H1 (cell line): ENCODE results near the gene NHS. TPM values are rescaled to one million over a fixed set of nuclear protein-coding genes. Genes with fewer than 3 reads are reported as not detected.

ENCODE experiments used
- CTCF ChIA-PET: fragments of 300-600 bp; sonication (Branson Sonifier 250); formaldehyde crosslinking; loops from one replicate; lab custom pipeline; 2021; ENCODE audit not compliant: partially characterized antibody; lab: Charles Lee
- POLR2A ChIA-PET: fragments of 300-600 bp; sonication (Branson Sonifier 250); formaldehyde crosslinking; loops from one replicate; lab custom pipeline; 2021; ENCODE audit warnings: inconsistent platforms; ENCODE audit not compliant: partially characterized antibody; lab: Charles Lee
- DNase-seq, 2 experiments: peaks; one replicate each; pipeline versions ENCODE4 v3.0.0 to v3.0.0-alpha.2; 2010 to 2022; ENCODE audit warnings: low spot score in 2 of 2, low read depth in 1 of 2, mixed read lengths in 1 of 2
- FAIRE-seq: peaks from 2 replicates; lab custom pipeline; 2011; peaks lifted over from hg19 to GRCh38; lab: Jason Lieb, UNC
- H2AFZ ChIP-seq: 2 replicates; pipeline ENCODE4 v1.8.1; 2012; ENCODE audit warnings: low read length, inconsistent platforms
- H2AK5ac ChIP-seq: 2 replicates; pipeline ENCODE4 v1.6.1; 2013; ENCODE audit warnings: low read depth, low read length
- H2BK120ac ChIP-seq: replicated peaks from 2 replicates; pipeline ENCODE3; 2013; ENCODE audit warnings: low read depth, low read length, inconsistent platforms
- H2BK12ac ChIP-seq: 2 replicates; pipeline ENCODE4 v1.6.1; 2013; ENCODE audit warnings: low read depth, low read length
- H2BK15ac ChIP-seq: 2 replicates; pipeline ENCODE4 v1.6.1; 2013; ENCODE audit warnings: low read length
- H2BK20ac ChIP-seq: 2 replicates; pipeline ENCODE4 v1.6.1; 2013; ENCODE audit warnings: low read length
- H2BK5ac ChIP-seq: 2 replicates; pipeline ENCODE4 v1.6.1; 2013; ENCODE audit warnings: low read depth, low read length
- H3K14ac ChIP-seq: 2 replicates; pipeline ENCODE4 v1.6.1; 2013; ENCODE audit warnings: inconsistent platforms; ENCODE audit not compliant: insufficient read length
- H3K18ac ChIP-seq: 2 replicates; pipeline ENCODE4 v1.6.1; 2013; ENCODE audit warnings: low read length; ENCODE audit errors: extremely low read depth
- H3K23ac ChIP-seq: 2 replicates; pipeline ENCODE4 v1.6.1; 2013; ENCODE audit warnings: inconsistent platforms; ENCODE audit not compliant: insufficient read length
- H3K23me2 ChIP-seq: 2 replicates; pipeline ENCODE4 v1.6.1; 2013; ENCODE audit warnings: low read depth, low read length
- H3K27ac ChIP-seq: 2 replicates; pipeline ENCODE4 v1.6.1; 2011; ENCODE audit warnings: low read depth, low read length, inconsistent platforms
- H3K27me3 ChIP-seq, 4 experiments: replicated peaks in 1 of 4; 1 replicate in 1 of 4; 2 replicates in 3 of 4; pipeline versions ENCODE4 v1.6.1 to v1.8.1; 2011 to 2013; ENCODE audit warnings: low read length in 3 of 4, mild to moderate bottlenecking in 3 of 4, inconsistent platforms in 2 of 4, mixed read lengths in 2 of 4, moderate library complexity in 1 of 4; ENCODE audit not compliant: control insufficient read depth in 3 of 4, insufficient read depth in 3 of 4; ENCODE audit errors: extremely low read depth in 1 of 4
- H3K36me3 ChIP-seq, 4 experiments: 2 replicates each; pipeline versions ENCODE4 v1.6.1 to v1.8.1; 2011 to 2013; ENCODE audit warnings: mild to moderate bottlenecking in 4 of 4, low read length in 3 of 4, moderate library complexity in 2 of 4, control low read depth in 1 of 4, inconsistent platforms in 1 of 4; ENCODE audit not compliant: insufficient read depth in 4 of 4, control insufficient read depth in 2 of 4
- H3K4ac ChIP-seq: replicated peaks from 2 replicates; pipeline ENCODE3; 2013; ENCODE audit warnings: low read length, low read depth, mixed read lengths, inconsistent platforms; ENCODE audit not compliant: insufficient read length
- H3K4me1 ChIP-seq, 4 experiments: replicated peaks in 1 of 4; 1 replicate in 1 of 4; 2 replicates in 3 of 4; pipeline versions ENCODE4 v1.6.1 to v1.8.1; 2011 to 2013; ENCODE audit warnings: low read length in 3 of 4, inconsistent platforms in 2 of 4, mixed read lengths in 1 of 4; ENCODE audit not compliant: insufficient read depth in 4 of 4, control insufficient read depth in 3 of 4
- H3K4me2 ChIP-seq, 2 experiments: 2 replicates each; pipeline versions ENCODE4 v1.6.1 to v1.8.1; 2011 to 2013; ENCODE audit warnings: low read depth in 2 of 2, low read length in 2 of 2, control low read depth in 1 of 2, inconsistent platforms in 1 of 2, mild to moderate bottlenecking in 1 of 2; ENCODE audit not compliant: insufficient read depth in 1 of 2
- H3K4me3 ChIP-seq, 4 experiments: fragments of 200-600, 300-600 bp in 1 of 4; sonication (generic), shearing (Covaris generic), sonication (Bioruptor Twin) in 1 of 4; 2 replicates each; pipeline versions ENCODE4 v1.5.1 to v1.8.1; 2011 to 2016; ENCODE audit warnings: low read length in 4 of 4, low read depth in 3 of 4, control low read depth in 2 of 4, inconsistent platforms in 2 of 4, mild to moderate bottlenecking in 2 of 4, mixed read lengths in 1 of 4, moderate library complexity in 1 of 4; ENCODE audit not compliant: insufficient read depth in 2 of 4; ENCODE audit errors: extremely low read depth in 1 of 4
- H3K56ac ChIP-seq: replicated peaks from 2 replicates; pipeline ENCODE3; 2013; ENCODE audit warnings: low read depth, mild to moderate bottlenecking, mixed read lengths, low read length, inconsistent platforms; ENCODE audit not compliant: insufficient read length
- H3K79me1 ChIP-seq: 2 replicates; pipeline ENCODE4 v1.6.1; 2013; ENCODE audit warnings: low read depth, low read length, control low read depth
- H3K79me2 ChIP-seq, 2 experiments: 2 replicates each; pipeline versions ENCODE4 v1.6.1 to v1.8.1; 2012 to 2013; ENCODE audit warnings: low read length in 2 of 2, mild to moderate bottlenecking in 2 of 2, inconsistent platforms in 1 of 2; ENCODE audit not compliant: insufficient read depth in 2 of 2, control insufficient read depth in 1 of 2
- H3K9ac ChIP-seq, 4 experiments: replicated peaks in 1 of 4; 1 replicate in 1 of 4; 2 replicates in 3 of 4; pipeline versions ENCODE4 v1.6.1 to v1.8.1; 2011 to 2013; ENCODE audit warnings: low read depth in 3 of 4, low read length in 3 of 4, control low read depth in 2 of 4, mild to moderate bottlenecking in 2 of 4, moderate library complexity in 2 of 4, inconsistent platforms in 1 of 4; ENCODE audit errors: extremely low read depth in 1 of 4
- H3K9me3 ChIP-seq, 2 experiments: 2 replicates each; pipeline versions ENCODE4 v1.6.1 to v1.8.1; 2012 to 2013; ENCODE audit warnings: mild to moderate bottlenecking in 2 of 2, moderate library complexity in 2 of 2, control low read depth in 1 of 2, inconsistent platforms in 1 of 2, low read depth in 1 of 2, low read length in 1 of 2, mixed read lengths in 1 of 2; ENCODE audit not compliant: insufficient read depth in 2 of 2
- H4K20me1 ChIP-seq, 2 experiments: replicated peaks in 1 of 2; 2 replicates each; pipeline versions ENCODE3 to v1.8.1; 2011 to 2013; ENCODE audit warnings: inconsistent platforms in 2 of 2, low read length in 2 of 2, mild to moderate bottlenecking in 1 of 2; ENCODE audit not compliant: insufficient read depth in 2 of 2, control insufficient read depth in 1 of 2
- H4K5ac ChIP-seq: 2 replicates; pipeline ENCODE4 v1.6.1; 2013; ENCODE audit warnings: low read length, low read depth, mixed read lengths, inconsistent platforms; ENCODE audit not compliant: insufficient read length
- H4K8ac ChIP-seq: 2 replicates; pipeline ENCODE4 v1.8.0; 2013; ENCODE audit warnings: mild to moderate bottlenecking, moderate library complexity, low read length, inconsistent platforms; ENCODE audit not compliant: insufficient read depth; ENCODE audit errors: extremely low read depth
- H4K91ac ChIP-seq: replicated peaks from 2 replicates; pipeline ENCODE3; 2013; ENCODE audit warnings: low read length, mixed read lengths, inconsistent platforms; ENCODE audit not compliant: insufficient read length
- ASH2L ChIP-seq: fragments of 200-600, 300-600 bp; sonication (generic); IDR thresholded peaks from one replicate; pipeline ENCODE4 v1.7.1; 2017; ENCODE audit warnings: low read length
- BACH1 ChIP-seq: IDR thresholded peaks from 2 replicates; pipeline ENCODE4 v1.6.1; 2012; ENCODE audit warnings: low read length, improper control_type of control experiment
- BRCA1 ChIP-seq: IDR thresholded peaks from 2 replicates; pipeline ENCODE4 v1.6.1; 2012; ENCODE audit warnings: low read depth, low read length, improper control_type of control experiment
- CHD2 ChIP-seq: IDR thresholded peaks from 2 replicates; pipeline ENCODE4 v1.6.1; 2012; ENCODE audit warnings: low read length, improper control_type of control experiment
- CREB1 ChIP-seq: IDR thresholded peaks from 2 replicates; pipeline ENCODE4 v1.6.1; 2012; ENCODE audit warnings: inconsistent platforms
- GABPA ChIP-seq: IDR thresholded peaks from 2 replicates; pipeline ENCODE4 v1.6.1; 2011; ENCODE audit warnings: mild to moderate bottlenecking, low read length, moderate library complexity, borderline replicate concordance; ENCODE audit not compliant: insufficient read depth
- HDAC6 ChIP-seq: IDR thresholded peaks from one replicate; pipeline ENCODE4 v1.7.1; 2012; ENCODE audit warnings: low read depth, mild to moderate bottlenecking, inconsistent platforms, low read length, moderate library complexity
- JUN ChIP-seq: IDR thresholded peaks from 2 replicates; pipeline ENCODE4 v1.6.1; 2011; ENCODE audit warnings: low read depth, mild to moderate bottlenecking, improper control_type of control experiment, low read length
- MAFK ChIP-seq: IDR thresholded peaks from 2 replicates; pipeline ENCODE4 v1.6.1; 2012; ENCODE audit warnings: low read depth, mild to moderate bottlenecking, improper control_type of control experiment, low read length
- NRF1 ChIP-seq: IDR thresholded peaks from 2 replicates; pipeline ENCODE4 v1.6.1; 2011; ENCODE audit warnings: mild to moderate bottlenecking, low read depth, low read length, improper control_type of control experiment
- RFX5 ChIP-seq: IDR thresholded peaks from 2 replicates; pipeline ENCODE4 v1.6.1; 2011; ENCODE audit warnings: low read depth, low read length, improper control_type of control experiment, borderline replicate concordance
- TAF1 ChIP-seq: IDR thresholded peaks from 2 replicates; pipeline ENCODE4 v1.6.1; 2011; ENCODE audit warnings: mild to moderate bottlenecking, low read depth, low read length
- TAF7 ChIP-seq: optimal IDR thresholded peaks from 2 replicates; pipeline ENCODE3; 2011; ENCODE audit warnings: low read depth, mild to moderate bottlenecking, inconsistent platforms, low read length, moderate library complexity, borderline replicate concordance
- WGBS, 2 experiments: shearing (Covaris generic) in 1 of 2; methylation state at CpG; one replicate each; pipeline versions ENCODE4 v1.1.6 to v1.1.7; 2013 to 2015; ENCODE audit warnings: low lambda C conversion rate in 2 of 2, mixed read lengths in 2 of 2, inconsistent platforms in 1 of 2, low coverage in 1 of 2, missing lambda C conversion rate in 1 of 2; ENCODE audit not compliant: insufficient replicate concordance in 2 of 2, insufficient coverage in 1 of 2, insufficient read length in 1 of 2; ENCODE audit errors: extremely low coverage in 1 of 2, missing lambda C conversion rate in 1 of 2; 5-methylcytosine and 5-hydroxymethylcytosine counted together
- polyA plus RNA-seq, 7 experiments: library from polyadenylated mRNA; depleted of rRNA in 3 of 7; stranded (reverse) in 5 of 7; unstranded in 2 of 7; fragments of >200 nt in 5 of 7; fragments of 200-250 nt in 2 of 7; gene quantifications; 1 replicate in 5 of 7; 2 replicates in 1 of 7; 4 replicates in 1 of 7; pipeline versions ENCODE4 v1.2.1 to v1.2.3, GENCODE V29; 2011 to 2013; ENCODE audit warnings: missing spikeins in 2 of 7, mixed read lengths in 2 of 7
- total RNA-seq: library from RNA; stranded (reverse); fragmentation: NEBNext Ultra II Directional; extraction: Animal tissue kit (Norgen Biotek cat#: 25700); gene quantifications from 2 replicates; pipeline ENCODE4 v1.2.1, GENCODE V29; 2021
- TF ChIP-seq, protein P1 (sequence below): IDR thresholded peaks from 2 replicates; pipeline ENCODE4 v1.6.1; 2011; ENCODE audit warnings: low read depth, mild to moderate bottlenecking, low read length; ENCODE audit not compliant: insufficient read depth
- TF ChIP-seq, protein P2 (sequence below): IDR thresholded peaks from 2 replicates; pipeline ENCODE4 v1.6.1; 2012; ENCODE audit warnings: inconsistent platforms

The NHS gene
- total and polyA plus RNA-seq, 2 of the 8 experiments (the other 6 are each of a cell fraction or from before 2014, with no cell fraction given) = 2.2 to 6.7 TPM

DNA sequence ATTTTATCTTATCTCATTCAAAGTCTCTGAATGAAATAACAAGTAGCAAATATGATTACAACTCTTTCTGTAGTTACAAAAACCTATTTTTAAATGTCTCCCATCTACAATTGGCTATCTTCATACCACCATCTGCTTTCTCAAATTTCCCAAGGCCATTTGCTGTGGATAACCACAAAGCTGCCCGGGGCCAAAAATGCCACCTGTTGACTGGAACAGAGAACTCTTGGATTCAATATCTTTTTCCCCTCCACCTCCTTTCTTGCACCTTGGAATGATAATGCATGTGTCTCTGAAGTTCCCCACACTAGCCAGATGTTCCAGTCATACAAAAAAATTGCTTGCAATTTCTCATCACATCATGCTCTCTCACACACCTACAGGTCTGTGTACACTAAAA is 269.0 kb downstream of the NHS start:
- H2AK5ac ChIP-seq = no peak overlapping the region
- no peak overlapping the region for H3K56ac ChIP-seq
- CTCF ChIA-PET = no interaction called here
- no peaks in the 10 kb centered on the region for H3K9me3 ChIP-seq
- no peak overlapping the region for H3K23ac ChIP-seq
- H3K18ac ChIP-seq = no peak overlapping the region
- no peak overlapping the region for H3K4ac ChIP-seq
- 100% methylated on average over 1 of the region's 1 CpG; no CpG with 5 or more reads in 1 of the 2 experiments for WGBS, 2 experiments
- no peak overlapping the region for H4K5ac ChIP-seq
- no peak overlapping the region for H4K8ac ChIP-seq
- no peak for TF ChIP-seq TAF1
- TF ChIP-seq JUN = no peak
- no peak for TF ChIP-seq TAF7
- no peak for TF ChIP-seq MAFK
- TF ChIP-seq NRF1 = no peak
- TF ChIP-seq ASH2L = no peak
- no peak for TF ChIP-seq GABPA
- TF ChIP-seq BRCA1 = no peak
- no peak for TF ChIP-seq RFX5
- no peak for TF ChIP-seq CREB1
- TF ChIP-seq, protein P1, sequence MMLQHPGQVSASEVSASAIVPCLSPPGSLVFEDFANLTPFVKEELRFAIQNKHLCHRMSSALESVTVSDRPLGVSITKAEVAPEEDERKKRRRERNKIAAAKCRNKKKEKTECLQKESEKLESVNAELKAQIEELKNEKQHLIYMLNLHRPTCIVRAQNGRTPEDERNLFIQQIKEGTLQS = no peak
- no peak for TF ChIP-seq CHD2
- TF ChIP-seq, protein P2, sequence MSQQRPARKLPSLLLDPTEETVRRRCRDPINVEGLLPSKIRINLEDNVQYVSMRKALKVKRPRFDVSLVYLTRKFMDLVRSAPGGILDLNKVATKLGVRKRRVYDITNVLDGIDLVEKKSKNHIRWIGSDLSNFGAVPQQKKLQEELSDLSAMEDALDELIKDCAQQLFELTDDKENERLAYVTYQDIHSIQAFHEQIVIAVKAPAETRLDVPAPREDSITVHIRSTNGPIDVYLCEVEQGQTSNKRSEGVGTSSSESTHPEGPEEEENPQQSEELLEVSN = no peak
- TF ChIP-seq BACH1 = no peak
- no peak for TF ChIP-seq HDAC6
- no peak overlapping the region for H2BK120ac ChIP-seq
- no peak for FAIRE-seq
- no peak overlapping the region for H3K9ac ChIP-seq
- H2BK15ac ChIP-seq = no peak overlapping the region
- H3K27me3 ChIP-seq = no peaks in the 10 kb centered on the region
- H2BK20ac ChIP-seq = no peak overlapping the region
- no peaks in the 10 kb centered on the region for H3K79me2 ChIP-seq
- H3K4me2 ChIP-seq = no peak overlapping the region
- DNase-seq = no peak
- H3K4me3 ChIP-seq = no peak overlapping the region
- no peaks in the 10 kb centered on the region for H3K36me3 ChIP-seq
- peaks cover 0 to 2% (median 0%) of the 10 kb centered on the region in 4 experiments; a peak in 1 of 7 replicates for H3K4me1 ChIP-seq
- H2AFZ ChIP-seq = no peak overlapping the region
- H2BK12ac ChIP-seq = no peak overlapping the region
- no peaks in the 10 kb centered on the region for H3K79me1 ChIP-seq
- POLR2A ChIA-PET = no interaction called here
- no peak overlapping the region for H3K14ac ChIP-seq
- no peak overlapping the region for H3K27ac ChIP-seq
- H4K91ac ChIP-seq = no peak overlapping the region
- no peak overlapping the region for H2BK5ac ChIP-seq
- no peaks in the 10 kb centered on the region for H3K23me2 ChIP-seq
- no peaks in the 10 kb centered on the region for H4K20me1 ChIP-seq
